ENCODE data around the gene MAFG.

DNA sequence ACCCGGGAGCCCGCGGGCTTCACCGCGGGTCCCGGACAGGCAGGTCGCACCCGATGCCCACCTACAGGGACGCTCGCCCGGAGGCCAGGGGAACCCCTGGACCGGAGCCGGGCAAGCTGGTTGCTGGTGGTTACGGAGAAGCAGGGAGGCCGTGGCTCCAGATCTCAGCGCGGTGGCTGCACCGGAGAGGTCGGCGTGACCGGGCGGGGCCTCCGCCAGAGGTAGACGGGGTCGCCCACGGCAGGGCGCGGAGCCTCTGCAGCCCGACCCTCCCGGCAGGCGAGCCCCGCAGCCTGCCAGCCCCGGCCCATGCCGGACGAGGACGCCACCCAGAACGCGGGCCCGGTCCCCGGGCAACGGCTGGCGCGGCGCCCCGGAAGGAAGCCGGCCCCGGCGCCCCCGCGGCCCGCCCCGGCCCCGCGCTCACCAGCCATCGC is 16.7 kb downstream of the MAFG start:
- TF ChIP-seq POLR2A (IDR thresholded peaks at IDR 0.05): no peak
- TF ChIP-seq, protein P1, sequence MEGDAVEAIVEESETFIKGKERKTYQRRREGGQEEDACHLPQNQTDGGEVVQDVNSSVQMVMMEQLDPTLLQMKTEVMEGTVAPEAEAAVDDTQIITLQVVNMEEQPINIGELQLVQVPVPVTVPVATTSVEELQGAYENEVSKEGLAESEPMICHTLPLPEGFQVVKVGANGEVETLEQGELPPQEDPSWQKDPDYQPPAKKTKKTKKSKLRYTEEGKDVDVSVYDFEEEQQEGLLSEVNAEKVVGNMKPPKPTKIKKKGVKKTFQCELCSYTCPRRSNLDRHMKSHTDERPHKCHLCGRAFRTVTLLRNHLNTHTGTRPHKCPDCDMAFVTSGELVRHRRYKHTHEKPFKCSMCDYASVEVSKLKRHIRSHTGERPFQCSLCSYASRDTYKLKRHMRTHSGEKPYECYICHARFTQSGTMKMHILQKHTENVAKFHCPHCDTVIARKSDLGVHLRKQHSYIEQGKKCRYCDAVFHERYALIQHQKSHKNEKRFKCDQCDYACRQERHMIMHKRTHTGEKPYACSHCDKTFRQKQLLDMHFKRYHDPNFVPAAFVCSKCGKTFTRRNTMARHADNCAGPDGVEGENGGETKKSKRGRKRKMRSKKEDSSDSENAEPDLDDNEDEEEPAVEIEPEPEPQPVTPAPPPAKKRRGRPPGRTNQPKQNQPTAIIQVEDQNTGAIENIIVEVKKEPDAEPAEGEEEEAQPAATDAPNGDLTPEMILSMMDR (IDR thresholded peaks at IDR 0.05): no peak
